Cardiac muscle cell (in vitro differentiated cells and primary cell): ENCODE data around the gene GRM4. TPM values are rescaled to one million over a fixed set of nuclear protein-coding genes. Genes with fewer than 3 reads are reported as not detected.
"Not testable (repeated sequence)": the region's sequence is repeated elsewhere in the genome, so short reads cannot be mapped to it uniquely, and the experiment has no call there.

Source experiments
- DNase-seq, 2 donors: peaks; one replicate each; pipeline versions ENCODE4 v3.0.0 to v3.0.0-alpha.2; 2010 to 2017; ENCODE audit warnings: low read depth in 1 of 2, low spot score in 1 of 2
- H3K27ac ChIP-seq: fragments of 200-600 bp; sonication (generic); 2 replicates; pipeline ENCODE4 v1.5.1; 2016
- H3K27me3 ChIP-seq: fragments of 200-600 bp; sonication (generic); 2 replicates; pipeline ENCODE4 v1.6.0; 2016; ENCODE audit warnings: control low read depth
- H3K36me3 ChIP-seq: fragments of 200-600 bp; sonication (generic); 2 replicates; pipeline ENCODE4 v1.5.1; 2016; ENCODE audit warnings: control low read depth
- H3K4me1 ChIP-seq: fragments of 200-600 bp; sonication (generic); 2 replicates; pipeline ENCODE4 v1.8.1; 2017; ENCODE audit warnings: low read depth, mild to moderate bottlenecking, mixed run types
- H3K4me3 ChIP-seq: fragments of 200-600 bp; sonication (generic); 2 replicates; pipeline ENCODE4 v1.5.1; 2016; ENCODE audit warnings: mild to moderate bottlenecking
- H3K9me3 ChIP-seq: fragments of 200-600 bp; sonication (generic); 2 replicates; pipeline ENCODE4 v1.5.1; 2017; ENCODE audit warnings: low read depth, mild to moderate bottlenecking, control low read depth
- polyA plus RNA-seq: library from polyadenylated mRNA; unstranded; fragments of >200 nt; fragmentation: Nextera tagmentation; extraction: Ambion mirVana; gene quantifications from 2 replicates; pipeline ENCODE4 v1.2.1, GENCODE V29; 2016
- total RNA-seq: library from RNA; depleted of rRNA; stranded (reverse); fragments of >200 nt; gene quantifications from 2 replicates; pipeline ENCODE4 v1.2.3, GENCODE V29; 2016
- TF ChIP-seq, protein P1 (sequence below): IDR thresholded peaks from 2 replicates; pipeline ENCODE4 v1.5.1; 2012; ENCODE audit warnings: low read depth, mild to moderate bottlenecking, low read length

The GRM4 gene
- total and polyA plus RNA-seq, 2 experiments from 2014 or later: 0.31 to 0.42 TPM

- H3K27ac ChIP-seq: no peak overlapping the region
- TF ChIP-seq, protein P1, sequence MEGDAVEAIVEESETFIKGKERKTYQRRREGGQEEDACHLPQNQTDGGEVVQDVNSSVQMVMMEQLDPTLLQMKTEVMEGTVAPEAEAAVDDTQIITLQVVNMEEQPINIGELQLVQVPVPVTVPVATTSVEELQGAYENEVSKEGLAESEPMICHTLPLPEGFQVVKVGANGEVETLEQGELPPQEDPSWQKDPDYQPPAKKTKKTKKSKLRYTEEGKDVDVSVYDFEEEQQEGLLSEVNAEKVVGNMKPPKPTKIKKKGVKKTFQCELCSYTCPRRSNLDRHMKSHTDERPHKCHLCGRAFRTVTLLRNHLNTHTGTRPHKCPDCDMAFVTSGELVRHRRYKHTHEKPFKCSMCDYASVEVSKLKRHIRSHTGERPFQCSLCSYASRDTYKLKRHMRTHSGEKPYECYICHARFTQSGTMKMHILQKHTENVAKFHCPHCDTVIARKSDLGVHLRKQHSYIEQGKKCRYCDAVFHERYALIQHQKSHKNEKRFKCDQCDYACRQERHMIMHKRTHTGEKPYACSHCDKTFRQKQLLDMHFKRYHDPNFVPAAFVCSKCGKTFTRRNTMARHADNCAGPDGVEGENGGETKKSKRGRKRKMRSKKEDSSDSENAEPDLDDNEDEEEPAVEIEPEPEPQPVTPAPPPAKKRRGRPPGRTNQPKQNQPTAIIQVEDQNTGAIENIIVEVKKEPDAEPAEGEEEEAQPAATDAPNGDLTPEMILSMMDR: no peak
- H3K27me3 ChIP-seq: no peaks in the 10 kb centered on the region
- no peaks in the 10 kb centered on the region for H3K9me3 ChIP-seq
- no peaks in the 10 kb centered on the region for H3K36me3 ChIP-seq
- H3K4me1 ChIP-seq: no peaks in the 10 kb centered on the region
- DNase-seq: no peak
- no peak overlapping the region for H3K4me3 ChIP-seq
Observed at GRCh38 chr6:34018961-34019606, 126.8 kb downstream of the GRM4 start.

DNA sequence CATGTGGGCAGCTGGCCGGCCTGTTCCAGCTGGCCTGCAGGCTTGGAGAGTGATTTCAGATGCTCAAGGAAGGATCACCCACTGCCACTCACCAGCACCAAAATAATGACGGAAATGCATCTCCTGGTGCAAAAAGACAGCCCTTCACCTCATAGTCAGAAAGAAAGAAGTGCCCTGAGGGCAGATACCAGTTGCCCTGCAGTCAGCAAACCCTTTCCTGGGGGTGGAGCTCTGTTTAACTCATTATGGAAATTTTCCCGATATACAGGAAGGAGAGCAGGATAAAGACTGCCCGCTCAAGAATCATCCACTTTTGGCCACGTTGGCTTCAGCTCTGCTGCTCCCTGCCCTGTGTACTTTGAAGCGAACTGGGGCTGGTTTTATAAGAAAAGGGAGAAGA, 127.9 kb downstream of the GRM4 start:
- Histone ChIP-seq H3K36me3 (no peaks in the 10 kb centered on the region), H3K27ac (no peak overlapping the region), H3K9me3 (no peaks in the 10 kb centered on the region), H3K27me3 (no peaks in the 10 kb centered on the region), H3K4me3 (no peak overlapping the region), H3K4me1 (no peaks in the 10 kb centered on the region)
- TF ChIP-seq, protein P1: no peak
- no peak for DNase-seq

DNA sequence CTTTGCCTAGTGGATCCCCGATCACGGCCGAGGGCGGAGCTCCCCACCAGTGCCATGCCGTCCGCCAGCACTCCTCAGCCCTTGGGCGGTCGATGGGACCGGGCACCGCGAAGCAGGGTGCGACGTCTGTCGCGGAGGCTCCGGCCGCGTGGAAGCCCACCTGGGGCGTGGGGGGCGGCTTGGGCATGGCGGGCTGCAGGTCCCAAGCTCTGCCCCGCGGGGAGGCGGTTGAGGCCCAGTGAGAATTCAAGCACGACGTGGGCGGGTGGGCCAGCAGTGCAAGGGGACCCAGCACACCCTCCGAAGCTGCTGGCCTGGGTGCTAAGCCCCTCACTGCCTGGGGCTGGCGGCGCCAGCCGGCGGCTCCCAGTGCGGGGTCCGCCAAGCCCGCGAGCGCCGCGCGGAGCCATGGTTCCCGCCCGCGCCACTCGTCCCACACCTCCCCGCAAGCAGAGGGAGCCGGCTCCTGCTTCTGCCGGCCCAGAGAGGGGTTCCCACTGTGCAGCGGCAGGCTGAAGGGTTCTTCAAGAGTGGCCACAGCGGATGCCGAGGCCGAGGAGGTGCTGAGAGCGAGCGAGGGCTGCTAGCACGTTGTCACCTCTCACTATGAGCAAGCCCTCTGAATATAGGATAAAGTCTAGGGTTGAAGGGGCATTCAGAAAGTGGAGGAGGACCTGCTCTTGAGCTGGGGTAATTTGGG, 128.6 kb downstream of the GRM4 start:
- Histone ChIP-seq H3K27me3 (no peaks in the 10 kb centered on the region), H3K36me3 (no peaks in the 10 kb centered on the region)
- TF ChIP-seq, protein P1: no peak

DNA sequence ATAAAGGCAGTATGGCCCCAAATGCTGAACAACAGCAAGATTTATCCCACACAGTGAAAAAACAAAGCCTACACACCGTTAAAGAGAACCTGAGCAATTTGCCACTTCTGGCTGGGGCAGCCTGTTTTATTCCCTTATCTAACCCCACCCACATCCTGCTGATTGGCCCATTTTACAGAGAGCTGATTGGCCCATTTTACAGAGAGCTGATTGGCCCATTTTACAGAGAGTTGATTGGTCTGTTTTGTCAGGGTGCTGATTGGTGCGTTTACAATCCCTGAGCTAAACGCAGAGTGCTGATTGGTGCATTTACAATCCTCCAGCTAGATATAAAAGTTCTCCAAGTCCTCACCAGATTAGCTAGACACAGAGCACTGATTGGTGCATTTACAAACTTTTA, 129.3 kb downstream of the GRM4 start:
- H3K27me3 ChIP-seq, H3K4me3 ChIP-seq, H3K4me1 ChIP-seq: not testable (repeated sequence)

More for the DNA sequence above, 128.6 kb downstream of the GRM4 start:
- no peak for DNase-seq
- Histone ChIP-seq H3K27ac (no peak overlapping the region), H3K4me3 (no peak overlapping the region), H3K4me1 (no peaks in the 10 kb centered on the region), H3K9me3 (no peaks in the 10 kb centered on the region)

DNA sequence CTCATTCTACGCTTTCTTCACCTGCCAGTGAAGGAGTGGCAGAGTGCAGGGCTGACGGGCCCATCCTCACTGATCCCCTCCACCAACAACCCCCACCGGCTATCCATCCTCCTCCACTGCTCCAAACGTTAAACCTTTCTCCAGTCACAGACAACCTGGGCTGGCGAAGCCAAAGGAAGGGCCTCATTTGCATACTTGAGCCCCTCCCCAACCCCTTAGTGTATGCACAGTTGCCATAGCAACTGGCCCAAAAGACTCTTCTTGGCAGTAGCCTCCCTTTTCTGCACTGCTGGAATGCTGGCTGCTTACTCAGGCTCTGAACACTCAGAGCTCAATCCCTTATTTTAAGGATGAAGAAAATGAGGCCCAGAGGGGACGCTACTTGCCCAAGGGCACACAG, 130.3 kb downstream of the GRM4 start:
- no peak overlapping the region for H3K27ac ChIP-seq
- no peaks in the 10 kb centered on the region for H3K27me3 ChIP-seq
- H3K9me3 ChIP-seq: no peaks in the 10 kb centered on the region
- peak in 1 of 2 donors; percentile 8 for DNase-seq
- TF ChIP-seq, protein P1: no peak
- H3K4me1 ChIP-seq: no peaks in the 10 kb centered on the region
- H3K36me3 ChIP-seq: no peaks in the 10 kb centered on the region
- no peak overlapping the region for H3K4me3 ChIP-seq

More for the DNA sequence above, 129.3 kb downstream of the GRM4 start:
- not testable (repeated sequence) for H3K27ac ChIP-seq, H3K36me3 ChIP-seq, H3K9me3 ChIP-seq, DNase-seq

GRCh38 chr6:34011264-34011663, 134.6 kb downstream of the GRM4 start:
- no peak for DNase-seq
- TF ChIP-seq, protein P1: no peak
- Histone ChIP-seq H3K4me3 (no peak overlapping the region), H3K9me3 (no peaks in the 10 kb centered on the region), H3K27me3 (no peaks in the 10 kb centered on the region), H3K36me3 (no peaks in the 10 kb centered on the region), H3K4me1 (no peaks in the 10 kb centered on the region), H3K27ac (no peak overlapping the region)
